Activated CD4-positive, alpha-beta T cell treated with anti-CD3 and anti-CD28 coated beads, Interleukin-2, amount 50 U/mL, for 1 hour (primary cell): ENCODE data around the gene CDR2L.
A peak's percentile ranks its signal among the peaks of the same experiment; 100 is the strongest.
"Not testable (repeated sequence)": the region's sequence is repeated elsewhere in the genome, so short reads cannot be mapped to it uniquely, and the experiment has no call there.

Source experiments
- DNase-seq: peaks from one replicate; pipeline ENCODE4 v3.0.0-alpha.2; 2020

CDR2L gene

GRCh38 chr17:74982663-74983313 is 4.6 kb upstream of the CDR2L start:
- DNase-seq: not testable (repeated sequence)

DNA sequence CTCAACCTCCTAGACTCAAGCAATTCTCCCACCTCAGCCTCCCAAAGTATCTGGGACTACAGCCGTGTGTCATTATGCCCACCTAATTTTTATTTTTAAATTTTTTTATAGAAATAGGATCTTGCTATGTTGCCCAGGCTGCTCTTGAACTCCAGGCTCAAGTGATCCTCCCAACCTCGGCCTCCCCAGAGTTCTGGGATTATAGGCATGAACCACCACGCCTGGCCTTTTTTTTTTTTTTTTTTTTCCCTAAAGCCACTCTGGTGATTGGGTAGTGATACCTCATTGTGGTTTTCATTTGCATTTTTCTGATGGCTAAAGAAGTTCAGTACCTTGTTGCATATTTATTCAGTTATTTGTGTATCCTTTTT is 1.2 kb upstream of the CDR2L start:
- no peak for DNase-seq

- DNase-seq: peak; percentile 8
Measured at GRCh38 chr17:74987909-74988711, 678 bp downstream of the CDR2L start.

GRCh38 chr17:74990581-74991105 is 3.2 kb downstream of the CDR2L start:
- no peak for DNase-seq

GRCh38 chr17:74992223-74992622 is 4.8 kb downstream of the CDR2L start:
- DNase-seq: no peak

- no peak for DNase-seq
Measured at GRCh38 chr17:74994440-74994839, 7.0 kb downstream of the CDR2L start.

- DNase-seq: no peak
Measured at GRCh38 chr17:74995847-74996246, 8.4 kb downstream of the CDR2L start.

GRCh38 chr17:74998783-74999182 is 11.4 kb downstream of the CDR2L start:
- no peak for DNase-seq

DNA sequence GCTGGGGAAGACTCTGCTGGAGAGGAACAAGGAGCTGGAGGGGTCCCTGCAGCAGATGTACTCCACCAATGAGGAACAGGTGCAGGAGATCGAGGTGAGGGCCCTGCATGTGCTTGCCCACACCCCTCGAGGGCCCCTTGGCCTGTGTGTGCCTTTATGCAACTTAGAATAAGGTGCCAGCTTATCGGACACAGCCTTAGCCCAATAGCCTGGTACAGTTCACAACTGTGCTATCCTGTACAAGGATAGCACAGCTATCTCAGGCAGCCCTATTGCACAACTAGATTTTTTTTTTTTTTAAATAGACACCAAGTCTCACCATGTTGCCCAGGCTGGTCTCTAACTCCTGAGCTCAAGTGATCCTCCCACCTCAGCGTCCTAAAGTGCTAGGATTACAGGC is 12.1 kb downstream of the CDR2L start:
- DNase-seq: no peak

DNA sequence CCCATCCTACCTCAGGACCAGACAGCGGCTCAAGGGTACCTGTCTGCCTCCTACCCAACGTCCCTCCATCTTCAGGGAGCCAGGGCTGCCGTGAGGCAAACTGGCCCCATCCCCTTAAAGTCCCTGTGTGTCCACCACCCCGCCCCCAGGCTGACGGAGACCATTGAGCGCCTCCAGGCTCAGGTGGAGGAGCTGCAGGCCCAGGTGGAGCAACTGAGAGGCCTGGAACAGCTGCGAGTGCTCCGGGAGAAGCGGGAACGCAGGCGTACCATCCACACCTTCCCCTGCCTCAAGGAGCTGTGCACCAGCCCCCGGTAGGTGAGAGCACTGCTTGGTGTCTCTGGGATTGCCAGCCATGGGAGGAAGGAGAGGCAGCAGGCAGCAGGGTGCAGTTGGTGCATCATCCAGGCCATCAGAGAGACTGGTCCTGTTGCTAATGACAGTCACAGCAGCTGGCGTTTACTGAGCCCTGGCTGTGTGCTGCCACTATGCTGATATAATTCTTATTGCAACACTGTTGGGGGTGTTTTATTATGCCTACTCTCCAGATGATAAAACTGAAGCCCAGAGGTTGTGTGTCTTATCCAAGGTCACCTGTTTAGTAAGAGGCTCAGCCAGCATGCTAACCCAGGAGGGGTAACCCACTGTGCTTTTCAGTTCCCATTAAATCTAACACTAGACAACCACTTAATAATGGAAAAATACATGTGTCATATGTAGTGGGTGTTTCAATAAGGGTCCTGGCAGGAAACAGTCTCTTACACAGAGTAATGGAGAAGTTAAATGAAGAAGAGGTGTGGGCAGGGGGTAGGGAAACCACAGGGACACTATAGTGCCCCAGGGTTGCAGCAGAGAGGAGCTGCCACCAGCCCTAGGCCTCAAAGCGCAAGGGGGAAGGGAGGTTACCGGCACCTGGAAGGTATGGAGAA is 14.7 kb downstream of the CDR2L start:
- no peak for DNase-seq

DNA sequence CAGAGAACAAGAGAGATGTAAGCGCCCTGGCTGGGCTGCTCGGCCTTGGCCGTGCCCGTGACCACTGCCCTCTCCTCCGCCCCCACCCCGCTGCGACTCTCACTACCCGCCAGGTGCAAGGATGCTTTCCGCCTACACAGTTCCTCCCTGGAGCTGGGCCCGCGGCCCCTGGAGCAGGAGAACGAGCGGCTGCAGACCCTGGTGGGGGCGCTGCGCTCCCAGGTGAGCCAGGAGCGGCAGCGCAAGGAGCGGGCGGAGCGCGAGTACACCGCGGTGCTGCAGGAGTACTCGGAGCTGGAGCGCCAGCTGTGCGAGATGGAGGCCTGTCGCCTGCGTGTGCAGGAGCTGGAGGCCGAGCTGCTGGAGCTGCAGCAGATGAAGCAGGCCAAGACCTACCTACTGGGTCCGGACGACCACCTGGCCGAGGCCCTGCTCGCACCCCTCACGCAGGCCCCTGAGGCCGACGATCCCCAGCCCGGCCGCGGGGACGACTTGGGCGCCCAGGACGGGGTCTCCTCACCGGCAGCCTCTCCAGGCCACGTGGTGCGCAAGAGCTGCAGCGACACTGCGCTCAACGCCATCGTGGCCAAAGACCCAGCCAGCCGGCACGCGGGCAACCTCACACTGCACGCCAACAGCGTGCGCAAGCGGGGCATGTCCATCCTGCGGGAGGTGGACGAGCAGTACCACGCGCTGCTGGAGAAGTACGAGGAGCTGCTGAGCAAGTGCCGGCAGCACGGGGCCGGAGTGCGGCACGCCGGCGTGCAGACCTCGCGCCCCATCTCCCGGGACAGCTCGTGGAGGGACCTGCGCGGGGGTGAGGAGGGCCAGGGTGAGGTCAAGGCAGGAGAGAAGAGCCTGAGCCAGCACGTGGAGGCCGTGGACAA is 15.9 kb downstream of the CDR2L start:
- no peak for DNase-seq

DNA sequence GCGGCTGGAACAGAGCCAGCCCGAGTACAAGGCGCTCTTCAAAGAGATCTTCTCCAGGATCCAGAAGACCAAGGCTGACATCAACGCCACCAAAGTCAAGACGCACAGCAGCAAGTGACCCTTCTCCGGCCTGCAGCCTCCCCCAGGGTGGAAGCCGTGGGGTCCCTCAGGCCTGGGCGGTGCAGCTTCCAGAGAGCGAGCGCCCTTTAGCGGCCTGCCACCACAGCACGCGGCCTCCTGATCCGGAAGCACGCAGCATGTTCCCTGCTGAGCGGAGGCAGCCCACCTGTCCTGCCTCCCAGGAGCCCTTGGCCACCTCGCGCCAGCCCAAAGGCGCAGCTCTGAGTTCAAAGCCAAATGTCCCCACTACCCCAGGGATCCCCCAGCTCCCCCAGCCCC is 16.5 kb downstream of the CDR2L start:
- DNase-seq: no peak

- DNase-seq: no peak
Measured at GRCh38 chr17:75004371-75004770, 16.9 kb downstream of the CDR2L start.

DNA sequence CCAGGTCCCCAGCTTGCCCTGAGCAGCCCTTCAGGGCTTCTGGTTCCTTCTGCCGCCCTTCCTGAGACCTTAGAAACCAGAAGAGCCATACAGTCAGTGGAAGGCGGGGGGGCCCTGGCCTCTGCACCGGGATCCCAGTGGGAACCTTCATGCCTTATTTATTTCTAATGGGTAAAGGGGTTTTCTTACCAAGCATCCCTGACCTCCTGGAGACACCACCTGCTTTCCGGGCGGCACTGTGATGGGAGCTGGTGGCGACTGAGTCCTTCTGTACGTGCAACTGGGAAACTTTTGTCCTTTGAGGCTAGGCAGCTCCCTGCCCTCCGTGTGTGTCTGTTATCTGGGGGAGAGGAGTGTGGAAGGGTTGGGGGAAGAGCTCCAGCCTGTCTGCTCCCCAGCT is 17.9 kb downstream of the CDR2L start:
- DNase-seq: no peak

DNA sequence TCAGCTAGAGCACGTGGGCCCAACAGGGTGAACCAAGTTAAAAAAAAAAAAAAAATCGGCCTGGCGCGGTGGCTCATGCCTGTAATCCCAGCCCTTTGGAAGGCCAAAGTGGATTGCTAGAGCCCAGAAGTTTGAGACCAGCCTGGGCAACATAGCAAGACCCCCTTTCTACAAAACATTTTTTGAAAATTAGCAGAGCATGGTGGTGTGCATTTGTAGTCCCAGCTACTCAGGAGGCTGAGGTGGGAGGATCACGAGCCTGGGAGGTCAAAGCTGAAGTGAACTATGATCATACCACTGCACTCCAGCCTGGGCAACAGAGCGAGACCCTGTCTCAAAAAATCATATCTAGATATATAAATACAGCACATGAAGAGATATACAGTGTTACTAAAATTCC is 18.7 kb downstream of the CDR2L start:
- not testable (repeated sequence) for DNase-seq

DNA sequence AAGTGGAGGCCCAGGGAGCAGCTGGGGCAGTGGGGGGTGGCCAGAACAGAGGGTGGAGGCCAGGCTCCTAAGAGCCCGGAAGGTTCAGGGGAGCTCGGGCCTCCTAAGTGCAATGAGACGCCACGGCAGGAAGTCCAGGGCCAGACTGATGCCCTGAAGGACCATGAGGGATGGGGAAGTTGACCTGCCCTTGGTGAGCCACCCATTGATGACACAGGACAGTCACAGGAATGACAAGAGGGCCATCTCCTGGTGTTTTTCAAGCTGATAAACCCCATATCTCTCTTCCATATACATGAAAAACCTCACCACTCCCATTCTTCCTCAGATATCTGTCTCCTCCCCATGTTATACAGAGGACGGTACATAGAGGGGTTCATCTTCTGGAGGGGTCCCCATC is 19.2 kb downstream of the CDR2L start:
- DNase-seq: no peak

DNA sequence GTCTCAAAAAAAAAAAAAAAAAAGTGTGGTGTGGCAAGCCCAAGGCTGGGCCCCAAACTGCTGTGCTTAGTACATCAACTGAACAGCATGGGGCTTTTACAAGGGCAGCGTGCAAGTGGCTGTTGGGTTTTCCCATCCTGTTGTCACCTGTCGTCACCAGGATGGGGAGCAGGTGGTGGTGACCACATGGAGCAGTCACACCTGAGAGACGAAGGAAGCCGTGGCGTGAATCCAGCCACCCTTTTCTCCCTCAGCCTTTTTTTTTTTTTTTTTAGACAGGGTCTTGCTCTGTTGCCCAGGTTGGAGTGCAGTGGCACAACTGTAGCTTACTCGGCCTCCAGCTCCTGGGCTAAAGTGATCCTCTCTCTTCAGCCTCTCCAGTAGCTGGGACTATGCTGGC is 20.9 kb downstream of the CDR2L start:
- DNase-seq: no peak

DNA sequence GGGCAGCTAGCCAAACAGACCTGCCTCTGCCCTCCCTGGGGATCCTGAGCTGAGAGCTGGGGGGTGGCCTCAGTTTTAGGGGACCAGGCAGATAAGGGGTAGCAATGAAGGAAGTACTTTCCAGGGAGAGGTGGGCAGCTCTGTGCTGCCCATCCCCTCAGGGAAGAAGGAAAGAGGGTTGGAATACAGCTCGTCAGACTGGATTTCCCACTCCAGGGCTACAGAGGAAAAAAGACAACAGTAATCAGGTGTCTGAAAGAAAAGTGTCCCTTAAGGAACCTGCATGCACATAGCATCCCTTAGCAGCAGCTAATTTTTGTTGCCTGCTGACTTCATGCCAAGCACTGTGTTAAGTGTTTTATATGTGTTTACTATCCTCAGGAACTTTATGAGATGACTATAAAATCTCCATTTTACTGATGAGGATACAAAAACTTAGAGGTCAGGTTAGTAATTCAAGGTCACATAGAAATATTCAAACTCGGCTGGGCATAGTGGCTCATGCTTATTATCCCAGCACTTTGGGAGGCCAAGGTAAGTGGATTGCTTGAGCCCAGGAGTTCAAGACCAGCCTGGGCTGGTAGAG is 21.8 kb downstream of the CDR2L start:
- no peak for DNase-seq

- no peak for DNase-seq
Measured at GRCh38 chr17:75010683-75011400, 23.4 kb downstream of the CDR2L start.

- no peak for DNase-seq
Measured at GRCh38 chr17:75011401-75012095, 24.1 kb downstream of the CDR2L start.

GRCh38 chr17:75012096-75012345 is 24.6 kb downstream of the CDR2L start:
- DNase-seq: no peak
